ENCODE data around the gene NFIA. TPM values are rescaled to one million over a fixed set of nuclear protein-coding genes. Genes with fewer than 3 reads are reported as not detected.
A peak's percentile ranks its signal among the peaks of the same experiment; 100 is the strongest.

NFIA gene
- total and polyA plus RNA-seq, 9 of the 15 experiments (the other 6 are each of a cell fraction or from before 2014, with no cell fraction given), result 5.3 to 24.9 (median 9.8) TPM

GRCh38 chr1:61453111-61453961, 371.0 kb downstream of the NFIA start (continued):
- peak; percentile 74 to 85 (median 83) for TF ChIP-seq CTCF (IDR thresholded peaks at IDR 0.05 in 2 of 3, conservative IDR thresholded peaks at IDR 0.05 in 1 of 3; ENCODE audit: insufficient read depth in 2 of 3, low read depth in 1 of 3, low read length in 3 of 3)
- TF ChIP-seq ZBTB12 (CRISPR knock-in tag; IDR thresholded peaks at IDR 0.05), result no peak
- no peak for TF ChIP-seq LARP7 (IDR thresholded peaks at IDR 0.05)
- TF ChIP-seq SMAD1 (IDR thresholded peaks at IDR 0.05; ENCODE audit: low read depth, low read length, partially characterized antibody), result no peak
- no peak for TF ChIP-seq ZNF696 (CRISPR knock-in tag; conservative IDR thresholded peaks at IDR 0.05)
- no peak for TF ChIP-seq SETDB1 (IDR thresholded peaks at IDR 0.05; ENCODE audit: low read length)
- TF ChIP-seq COPS2 (conservative IDR thresholded peaks at IDR 0.05), result no peak
- no peak for TF ChIP-seq RNF2 (IDR thresholded peaks at IDR 0.05)
- TF ChIP-seq GABPB1 (CRISPR knock-in tag; IDR thresholded peaks at IDR 0.05), result no peak
- TF ChIP-seq NFIX (CRISPR knock-in tag; IDR thresholded peaks at IDR 0.05; ENCODE audit: low read depth), result no peak
- no peak for TF ChIP-seq ZNF830 (CRISPR knock-in tag; IDR thresholded peaks at IDR 0.05)
- TF ChIP-seq CSDE1 (IDR thresholded peaks at IDR 0.05), result peak in 1 of 2 experiments; percentile 28; a peak in 1 of 4 replicates
- TF ChIP-seq CC2D1A (IDR thresholded peaks at IDR 0.05), result peak; percentile 64; the same call in 1 of the 2 replicates
- no peak for TF ChIP-seq TCF3 (CRISPR knock-in tag; IDR thresholded peaks at IDR 0.05)
- TF ChIP-seq ZNF318 (IDR thresholded peaks at IDR 0.05; ENCODE audit: borderline replicate concordance in 1 of 2, low read depth in 1 of 2), result peak in 1 of 2 experiments; percentile 54; a peak in 1 of 4 replicates
- no peak for TF ChIP-seq ZBED1 (IDR thresholded peaks at IDR 0.05)
- no peak for TF ChIP-seq CHD4 (IDR thresholded peaks at IDR 0.05; ENCODE audit: insufficient read depth, insufficient replicate concordance, low read depth, low read length, poor library complexity, severe bottlenecking)
